Mammary epithelial cell (primary cell): ENCODE data around the gene DIP2A.

Experiments
- CTCF ChIP-seq, 2 donors: IDR thresholded peaks in 1 of 2; conservative IDR thresholded peaks in 1 of 2; 2 replicates each; pipeline ENCODE4 v1.5.1; 2011 to 2012; ENCODE audit warnings: inconsistent platforms in 2 of 2, low read length in 2 of 2, mild to moderate bottlenecking in 2 of 2, control low read depth in 1 of 2, low read depth in 1 of 2; ENCODE audit not compliant: insufficient read depth in 1 of 2; ENCODE audit errors: extremely low read depth in 1 of 2
- EZH2 ChIP-seq: IDR thresholded peaks from 2 replicates; pipeline ENCODE4 v1.6.1; 2012; ENCODE audit warnings: low read length, inconsistent platforms, borderline replicate concordance

- TF ChIP-seq CTCF (conservative IDR thresholded peaks at IDR 0.05 in 1 of 2, IDR thresholded peaks at IDR 0.05 in 1 of 2; ENCODE audit: extremely low read depth in 1 of 2, insufficient read depth in 1 of 2, low read depth in 1 of 2, low read length in 2 of 2) (no peak), EZH2 (no peak)
Measured at GRCh38 chr21:46413365-46413696, 45.4 kb upstream of the DIP2A start.
